Measurements from ENCODE around the gene DNAI4. TPM values are rescaled to one million over a fixed set of nuclear protein-coding genes. Genes with fewer than 3 reads are reported as not detected.
"Not testable (repeated sequence)": the region's sequence is repeated elsewhere in the genome, so short reads cannot be mapped to it uniquely, and the experiment has no call there.

DNAI4 gene
- polyA plus RNA-seq, 1 donor = 3.6 TPM

GRCh38 chr1:66929146-66929688, 4.6 kb upstream of the DNAI4 start:
- WGBS (ENCODE audit: insufficient coverage, low lambda C conversion rate) = 88% methylated on average over 1 of the region's 3 CpGs
- Histone ChIP-seq H3K9me3 (ENCODE audit: control insufficient read depth, low read depth, low read length) (peaks cover 5% of the 10 kb centered on the region), H3K4me3 (ENCODE audit: low read length) (peak overlapping the region; percentile 63), H3K4me1 (ENCODE audit: control insufficient read depth, insufficient read depth, low read length) (peaks cover 7% of the 10 kb centered on the region), H3K27me3 (ENCODE audit: control insufficient read depth, insufficient read depth, low read length) (no peaks in the 10 kb centered on the region), H3K27ac (ENCODE audit: low read length) (peak overlapping the region; percentile 62), H3K36me3 (ENCODE audit: control insufficient read depth, insufficient read depth, low read length) (no peaks in the 10 kb centered on the region)
- DNase-seq = no peak

- Histone ChIP-seq H3K4me1 (ENCODE audit: control insufficient read depth, insufficient read depth, low read length) (peaks cover 12% of the 10 kb centered on the region), H3K36me3 (ENCODE audit: control insufficient read depth, insufficient read depth, low read length) (no peaks in the 10 kb centered on the region), H3K9me3 (ENCODE audit: control insufficient read depth, low read depth, low read length) (peaks cover 5% of the 10 kb centered on the region), H3K4me3 (ENCODE audit: low read length) (no peak overlapping the region), H3K27ac (ENCODE audit: low read length) (no peak overlapping the region), H3K27me3 (ENCODE audit: control insufficient read depth, insufficient read depth, low read length) (no peaks in the 10 kb centered on the region)
- DNase-seq = no peak
These were observed 2.9 kb upstream of the DNAI4 start for GRCh38 chr1:66927528-66927927.

- Histone ChIP-seq H3K27ac (ENCODE audit: low read length) (peak overlapping the region; percentile 90), H3K9me3 (ENCODE audit: control insufficient read depth, low read depth, low read length) (peaks cover 5% of the 10 kb centered on the region), H3K4me3 (ENCODE audit: low read length) (peak overlapping the region; percentile 96), H3K36me3 (ENCODE audit: control insufficient read depth, insufficient read depth, low read length) (no peaks in the 10 kb centered on the region), H3K4me1 (ENCODE audit: control insufficient read depth, insufficient read depth, low read length) (peaks cover 21% of the 10 kb centered on the region), H3K27me3 (ENCODE audit: control insufficient read depth, insufficient read depth, low read length) (no peaks in the 10 kb centered on the region)
- DNase-seq = no peak
- WGBS (ENCODE audit: insufficient coverage, low lambda C conversion rate) = 46% methylated on average over 3 of the region's 9 CpGs
These were observed 1.3 kb upstream of the DNAI4 start for GRCh38 chr1:66925944-66926343.

GRCh38 chr1:66925558-66925910, 878 bp upstream of the DNAI4 start:
- Histone ChIP-seq H3K9me3 (ENCODE audit: control insufficient read depth, low read depth, low read length) (peaks cover 5% of the 10 kb centered on the region), H3K27ac (ENCODE audit: low read length) (peak overlapping the region; percentile 90), H3K27me3 (ENCODE audit: control insufficient read depth, insufficient read depth, low read length) (no peaks in the 10 kb centered on the region), H3K4me1 (ENCODE audit: control insufficient read depth, insufficient read depth, low read length) (peaks cover 21% of the 10 kb centered on the region), H3K36me3 (ENCODE audit: control insufficient read depth, insufficient read depth, low read length) (peaks cover under 1% of the 10 kb centered on the region), H3K4me3 (ENCODE audit: low read length) (peak overlapping the region; percentile 96)
- no CpG with 5 or more reads among the region's 11 CpGs for WGBS (ENCODE audit: insufficient coverage, low lambda C conversion rate)
- DNase-seq = no peak

GRCh38 chr1:66920543-66920942, 4.1 kb downstream of the DNAI4 start:
- DNase-seq = no peak
- Histone ChIP-seq H3K4me1 (ENCODE audit: control insufficient read depth, insufficient read depth, low read length) (peaks cover 25% of the 10 kb centered on the region), H3K4me3 (ENCODE audit: low read length) (no peak overlapping the region), H3K27ac (ENCODE audit: low read length) (no peak overlapping the region), H3K9me3 (ENCODE audit: control insufficient read depth, low read depth, low read length) (peaks cover 5% of the 10 kb centered on the region), H3K36me3 (ENCODE audit: control insufficient read depth, insufficient read depth, low read length) (peaks cover 4% of the 10 kb centered on the region), H3K27me3 (ENCODE audit: control insufficient read depth, insufficient read depth, low read length) (no peaks in the 10 kb centered on the region)
- WGBS (ENCODE audit: insufficient coverage, low lambda C conversion rate) = no CpG with 5 or more reads among the region's 2 CpGs

- Histone ChIP-seq H3K27ac (ENCODE audit: low read length) (no peak overlapping the region), H3K9me3 (ENCODE audit: control insufficient read depth, low read depth, low read length) (peaks cover 3% of the 10 kb centered on the region), H3K4me1 (ENCODE audit: control insufficient read depth, insufficient read depth, low read length) (peaks cover 25% of the 10 kb centered on the region), H3K4me3 (ENCODE audit: low read length) (no peak overlapping the region), H3K36me3 (ENCODE audit: control insufficient read depth, insufficient read depth, low read length) (peaks cover 4% of the 10 kb centered on the region), H3K27me3 (ENCODE audit: control insufficient read depth, insufficient read depth, low read length) (no peaks in the 10 kb centered on the region)
- WGBS (ENCODE audit: insufficient coverage, low lambda C conversion rate) = no CpG with 5 or more reads among the region's 3 CpGs
- DNase-seq = no peak
These were observed 4.8 kb downstream of the DNAI4 start for GRCh38 chr1:66919828-66920227.

GRCh38 chr1:66919063-66919462, 5.6 kb downstream of the DNAI4 start:
- no peaks in the 10 kb centered on the region for H3K27me3 ChIP-seq (ENCODE audit: control insufficient read depth, insufficient read depth, low read length)
- DNase-seq = no peak
- no peaks in the 10 kb centered on the region for H3K9me3 ChIP-seq (ENCODE audit: control insufficient read depth, low read depth, low read length)
- peaks cover 4% of the 10 kb centered on the region for H3K36me3 ChIP-seq (ENCODE audit: control insufficient read depth, insufficient read depth, low read length)
- H3K4me1 ChIP-seq (ENCODE audit: control insufficient read depth, insufficient read depth, low read length) = peaks cover 25% of the 10 kb centered on the region
- no CpG with 5 or more reads among the region's 1 CpG for WGBS (ENCODE audit: insufficient coverage, low lambda C conversion rate)
- no peak overlapping the region for H3K27ac ChIP-seq (ENCODE audit: low read length)
- no peak overlapping the region for H3K4me3 ChIP-seq (ENCODE audit: low read length)

- H3K4me1 ChIP-seq (ENCODE audit: control insufficient read depth, insufficient read depth, low read length) = peaks cover 17% of the 10 kb centered on the region
- 80% methylated on average over 1 of the region's 1 CpG for WGBS (ENCODE audit: insufficient coverage, low lambda C conversion rate)
- peak overlapping the region; percentile 44 for H3K27ac ChIP-seq (ENCODE audit: low read length)
- H3K9me3 ChIP-seq (ENCODE audit: control insufficient read depth, low read depth, low read length) = no peaks in the 10 kb centered on the region
- H3K4me3 ChIP-seq (ENCODE audit: low read length) = no peak overlapping the region
- peaks cover 4% of the 10 kb centered on the region for H3K36me3 ChIP-seq (ENCODE audit: control insufficient read depth, insufficient read depth, low read length)
- DNase-seq = no peak
- no peaks in the 10 kb centered on the region for H3K27me3 ChIP-seq (ENCODE audit: control insufficient read depth, insufficient read depth, low read length)
These were observed 7.2 kb downstream of the DNAI4 start for GRCh38 chr1:66917476-66917875.

- H3K27ac ChIP-seq (ENCODE audit: low read length) = no peak overlapping the region
- no peaks in the 10 kb centered on the region for H3K27me3 ChIP-seq (ENCODE audit: control insufficient read depth, insufficient read depth, low read length)
- no CpG with 5 or more reads among the region's 2 CpGs for WGBS (ENCODE audit: insufficient coverage, low lambda C conversion rate)
- peaks cover 9% of the 10 kb centered on the region for H3K4me1 ChIP-seq (ENCODE audit: control insufficient read depth, insufficient read depth, low read length)
- peak; percentile 79 to 84 for DNase-seq
- peaks cover 4% of the 10 kb centered on the region for H3K36me3 ChIP-seq (ENCODE audit: control insufficient read depth, insufficient read depth, low read length)
- H3K9me3 ChIP-seq (ENCODE audit: control insufficient read depth, low read depth, low read length) = no peaks in the 10 kb centered on the region
- no peak overlapping the region for H3K4me3 ChIP-seq (ENCODE audit: low read length)
These were observed 8.3 kb downstream of the DNAI4 start for GRCh38 chr1:66916320-66916719.

- WGBS (ENCODE audit: insufficient coverage, low lambda C conversion rate) = 100% methylated on average over 1 of the region's 1 CpG
These were observed 9.5 kb downstream of the DNAI4 start for GRCh38 chr1:66915203-66915602.

GRCh38 chr1:66893712-66894111, 30.9 kb downstream of the DNAI4 start:
- no peaks in the 10 kb centered on the region for H3K4me1 ChIP-seq (ENCODE audit: control insufficient read depth, insufficient read depth, low read length)
- H3K36me3 ChIP-seq (ENCODE audit: control insufficient read depth, insufficient read depth, low read length) = no peaks in the 10 kb centered on the region
- no peak overlapping the region for H3K27ac ChIP-seq (ENCODE audit: low read length)
- no peak for DNase-seq
- 100% methylated on average over 2 of the region's 3 CpGs for WGBS (ENCODE audit: insufficient coverage, low lambda C conversion rate)
- H3K9me3 ChIP-seq (ENCODE audit: control insufficient read depth, low read depth, low read length) = no peaks in the 10 kb centered on the region
- H3K27me3 ChIP-seq (ENCODE audit: control insufficient read depth, insufficient read depth, low read length) = no peaks in the 10 kb centered on the region
- H3K4me3 ChIP-seq (ENCODE audit: low read length) = no peak overlapping the region

More at GRCh38 chr1:66915203-66915602, 9.5 kb downstream of the DNAI4 start:
- H3K27ac ChIP-seq (ENCODE audit: low read length); H3K4me1 ChIP-seq (ENCODE audit: control insufficient read depth, insufficient read depth, low read length); DNase-seq; H3K4me3 ChIP-seq (ENCODE audit: low read length); H3K27me3 ChIP-seq (ENCODE audit: control insufficient read depth, insufficient read depth, low read length); H3K9me3 ChIP-seq (ENCODE audit: control insufficient read depth, low read depth, low read length); H3K36me3 ChIP-seq (ENCODE audit: control insufficient read depth, insufficient read depth, low read length): not testable (repeated sequence)
